Measurements from ENCODE around the gene RBM22.

The RBM22 gene

DNA sequence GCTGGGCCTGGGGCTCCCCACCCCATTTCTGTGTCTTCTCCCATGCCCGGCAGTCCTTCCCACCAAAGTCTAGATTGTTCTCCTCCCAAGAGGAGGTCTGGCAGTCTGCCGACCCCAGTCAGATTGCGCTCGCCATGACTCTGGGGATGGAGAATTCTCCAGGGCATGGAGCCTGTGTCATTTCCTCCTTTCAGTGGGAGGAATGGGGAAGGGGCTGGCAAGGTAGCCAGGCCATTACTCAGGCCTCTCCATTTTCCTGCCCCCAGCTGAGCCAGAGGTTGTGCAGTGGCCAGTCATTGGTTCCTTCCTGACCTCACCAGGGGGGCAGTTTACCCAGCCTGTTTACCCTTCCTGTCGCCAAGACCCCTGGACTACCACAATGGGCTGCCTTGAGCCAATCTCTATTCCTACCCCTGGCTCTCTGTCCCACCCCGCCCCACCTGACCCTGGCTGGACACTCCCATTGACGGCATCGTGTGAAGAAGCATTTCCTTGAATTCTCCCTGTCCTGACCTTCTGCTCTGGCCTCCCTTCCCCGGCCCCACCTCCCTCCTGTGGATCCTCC is 59.8 kb downstream of the RBM22 start:
- DNase-seq (ENCODE audit: low read depth), result peak; percentile 50
- peak overlapping the region; percentile 37 for H3K4me3 ChIP-seq (ENCODE audit: low read depth, low read length)
